ENCODE measurements around the gene DENND2A. TPM values are rescaled to one million over a fixed set of nuclear protein-coding genes. Genes with fewer than 3 reads are reported as not detected.

The DENND2A gene
- total and polyA plus RNA-seq, 7 donors: 2.7 to 8.7 (median 3.8) TPM

- intact Hi-C loops (cut with DNase I): no loop called here
- no peak for ATAC-seq
Observed at GRCh38 chr7:140591180-140591902, 49.3 kb downstream of the DENND2A start.

GRCh38 chr7:140587243-140587642, 53.4 kb downstream of the DENND2A start:
- Histone ChIP-seq H3K36me3 (ENCODE audit: insufficient read depth in 1 of 2, low read depth in 1 of 2) (no peaks in the 10 kb centered on the region), H3K4me3 (no peak overlapping the region), H3K27ac (no peak overlapping the region), H3K9me3 (no peaks in the 10 kb centered on the region), H3K4me1 (no peaks in the 10 kb centered on the region), H3K27me3 (ENCODE audit: insufficient read depth in 3 of 3, low read length in 2 of 3) (no peaks in the 10 kb centered on the region)
- DNase-seq (no peak), ATAC-seq (no peak)
- intact Hi-C loops (cut with DNase I): no loop called here
- no peak for TF ChIP-seq CTCF (IDR thresholded peaks at IDR 0.05)
- 89 to 91% (median 90%) methylated on average over 9 of the region's 9 CpGs for WGBS, 3 donors

More at GRCh38 chr7:140591180-140591902, 49.3 kb downstream of the DENND2A start:
- no peak overlapping the region for H3K4me3 ChIP-seq
- no peak for TF ChIP-seq CTCF (IDR thresholded peaks at IDR 0.05)
- no peaks in the 10 kb centered on the region for H3K27me3 ChIP-seq (ENCODE audit: insufficient read depth in 3 of 3, low read length in 2 of 3)
- H3K27ac ChIP-seq: no peak overlapping the region
- no peaks in the 10 kb centered on the region for H3K4me1 ChIP-seq
- DNase-seq: no peak
- 47 to 50% (median 47%) methylated on average over 3 of the region's 3 CpGs for WGBS, 3 donors
- H3K9me3 ChIP-seq: no peaks in the 10 kb centered on the region
- H3K36me3 ChIP-seq (ENCODE audit: insufficient read depth in 1 of 2, low read depth in 1 of 2): no peaks in the 10 kb centered on the region

- DNase-seq: no peak
- Histone ChIP-seq H3K36me3 (ENCODE audit: insufficient read depth in 1 of 2, low read depth in 1 of 2) (no peaks in the 10 kb centered on the region), H3K4me3 (no peak overlapping the region), H3K4me1 (no peaks in the 10 kb centered on the region), H3K9me3 (no peaks in the 10 kb centered on the region), H3K27me3 (ENCODE audit: insufficient read depth in 3 of 3, low read length in 2 of 3) (no peaks in the 10 kb centered on the region), H3K27ac (no peak overlapping the region)
- no peak for TF ChIP-seq CTCF (IDR thresholded peaks at IDR 0.05)
- intact Hi-C loops (cut with DNase I): no loop called here
- WGBS, 3 donors: 53 to 66% (median 55%) methylated on average over 3 of the region's 3 CpGs
- no peak for ATAC-seq
Observed at GRCh38 chr7:140586516-140586915, 54.1 kb downstream of the DENND2A start.

GRCh38 chr7:140585333-140585732, 55.3 kb downstream of the DENND2A start:
- Histone ChIP-seq H3K9me3 (no peaks in the 10 kb centered on the region), H3K27ac (no peak overlapping the region), H3K4me3 (no peak overlapping the region), H3K27me3 (ENCODE audit: insufficient read depth in 3 of 3, low read length in 2 of 3) (no peaks in the 10 kb centered on the region), H3K4me1 (no peaks in the 10 kb centered on the region), H3K36me3 (ENCODE audit: insufficient read depth in 1 of 2, low read depth in 1 of 2) (no peaks in the 10 kb centered on the region)
- intact Hi-C loops (cut with DNase I): no loop called here
- no peak for TF ChIP-seq CTCF (IDR thresholded peaks at IDR 0.05)
- DNase-seq (no peak), ATAC-seq (no peak)
- WGBS, 3 donors: 91 to 94% (median 94%) methylated on average over 7 of the region's 7 CpGs
